ENCODE results near the gene NEUROG3.
"Not testable (repeated sequence)": the region's sequence is repeated elsewhere in the genome, so short reads cannot be mapped to it uniquely, and the experiment has no call there.

NEUROG3 gene

GRCh38 chr10:69553328-69553727 lies 19.9 kb downstream of the NEUROG3 start:
- H3K27ac ChIP-seq: no peak overlapping the region
- TF ChIP-seq, protein P1, sequence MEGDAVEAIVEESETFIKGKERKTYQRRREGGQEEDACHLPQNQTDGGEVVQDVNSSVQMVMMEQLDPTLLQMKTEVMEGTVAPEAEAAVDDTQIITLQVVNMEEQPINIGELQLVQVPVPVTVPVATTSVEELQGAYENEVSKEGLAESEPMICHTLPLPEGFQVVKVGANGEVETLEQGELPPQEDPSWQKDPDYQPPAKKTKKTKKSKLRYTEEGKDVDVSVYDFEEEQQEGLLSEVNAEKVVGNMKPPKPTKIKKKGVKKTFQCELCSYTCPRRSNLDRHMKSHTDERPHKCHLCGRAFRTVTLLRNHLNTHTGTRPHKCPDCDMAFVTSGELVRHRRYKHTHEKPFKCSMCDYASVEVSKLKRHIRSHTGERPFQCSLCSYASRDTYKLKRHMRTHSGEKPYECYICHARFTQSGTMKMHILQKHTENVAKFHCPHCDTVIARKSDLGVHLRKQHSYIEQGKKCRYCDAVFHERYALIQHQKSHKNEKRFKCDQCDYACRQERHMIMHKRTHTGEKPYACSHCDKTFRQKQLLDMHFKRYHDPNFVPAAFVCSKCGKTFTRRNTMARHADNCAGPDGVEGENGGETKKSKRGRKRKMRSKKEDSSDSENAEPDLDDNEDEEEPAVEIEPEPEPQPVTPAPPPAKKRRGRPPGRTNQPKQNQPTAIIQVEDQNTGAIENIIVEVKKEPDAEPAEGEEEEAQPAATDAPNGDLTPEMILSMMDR (conservative IDR thresholded peaks at IDR 0.05; ENCODE audit: low read depth): no peak
- no peak for DNase-seq (ENCODE audit: low spot score)
- CTCF ChIA-PET: no interaction called here
- POLR2A ChIA-PET (ENCODE audit: low non-redundant PET): no interaction called here

- H3K27ac ChIP-seq: no peak overlapping the region
- TF ChIP-seq, protein P1 (conservative IDR thresholded peaks at IDR 0.05; ENCODE audit: low read depth): no peak
- CTCF ChIA-PET: interaction anchor here (0.5 to 1.0 kb wide), 3 partner anchors 19 to 219 kb away, joined by 3 to 4 read pairs (median 3); no protein-coding TSS in a partner anchor
- DNase-seq (ENCODE audit: low spot score): no peak
- POLR2A ChIA-PET (ENCODE audit: low non-redundant PET): no interaction called here
These were observed 21.0 kb downstream of the NEUROG3 start for GRCh38 chr10:69552268-69552667.

GRCh38 chr10:69549959-69550358 lies 23.3 kb downstream of the NEUROG3 start:
- ChIA-PET CTCF (interaction anchor here (0.6 kb wide), 1 partner anchor 12 kb away, joined by 4 read pairs; no protein-coding TSS in a partner anchor), POLR2A (ENCODE audit: low non-redundant PET) (no interaction called here)
- H3K27ac ChIP-seq: no peak overlapping the region
- no peak for DNase-seq (ENCODE audit: low spot score)
- TF ChIP-seq, protein P1 (conservative IDR thresholded peaks at IDR 0.05; ENCODE audit: low read depth): no peak

DNA sequence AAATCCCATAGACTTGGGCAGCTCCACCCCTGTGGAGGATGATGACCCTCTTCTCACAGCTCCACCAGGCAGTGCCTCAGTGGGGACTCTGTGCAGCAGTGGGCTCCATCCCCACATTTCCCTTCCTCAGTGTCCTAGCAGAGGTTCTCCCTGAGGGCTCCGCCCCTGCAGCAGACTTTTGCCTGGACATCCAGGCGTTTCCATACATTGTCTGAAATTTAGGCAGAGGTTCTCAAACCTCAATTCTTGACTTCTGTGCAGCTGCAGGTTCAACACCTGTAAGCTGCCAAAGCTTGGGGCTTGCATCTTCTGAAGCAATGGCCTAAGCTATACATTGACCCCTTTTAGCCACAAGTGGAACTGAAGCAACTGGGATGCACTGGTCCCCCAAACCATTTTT lies 31.8 kb downstream of the NEUROG3 start:
- POLR2A ChIA-PET (ENCODE audit: low non-redundant PET): no interaction called here
- CTCF ChIA-PET: no interaction called here
- no peak overlapping the region for H3K27ac ChIP-seq
- TF ChIP-seq, protein P1 (conservative IDR thresholded peaks at IDR 0.05; ENCODE audit: low read depth): no peak
- no peak for DNase-seq (ENCODE audit: low spot score)

- no peak for DNase-seq (ENCODE audit: low spot score)
- ChIA-PET CTCF (interaction anchor here (0.6 kb wide), 1 partner anchor 91 kb away, joined by 3 read pairs; no protein-coding TSS in a partner anchor), POLR2A (ENCODE audit: low non-redundant PET) (no interaction called here)
- TF ChIP-seq, protein P1 (conservative IDR thresholded peaks at IDR 0.05; ENCODE audit: low read depth): no peak
- H3K27ac ChIP-seq: no peak overlapping the region
These were observed 34.8 kb downstream of the NEUROG3 start for GRCh38 chr10:69538461-69538860.

GRCh38 chr10:69537449-69537848 lies 35.8 kb downstream of the NEUROG3 start:
- no peak overlapping the region for H3K27ac ChIP-seq

DNA sequence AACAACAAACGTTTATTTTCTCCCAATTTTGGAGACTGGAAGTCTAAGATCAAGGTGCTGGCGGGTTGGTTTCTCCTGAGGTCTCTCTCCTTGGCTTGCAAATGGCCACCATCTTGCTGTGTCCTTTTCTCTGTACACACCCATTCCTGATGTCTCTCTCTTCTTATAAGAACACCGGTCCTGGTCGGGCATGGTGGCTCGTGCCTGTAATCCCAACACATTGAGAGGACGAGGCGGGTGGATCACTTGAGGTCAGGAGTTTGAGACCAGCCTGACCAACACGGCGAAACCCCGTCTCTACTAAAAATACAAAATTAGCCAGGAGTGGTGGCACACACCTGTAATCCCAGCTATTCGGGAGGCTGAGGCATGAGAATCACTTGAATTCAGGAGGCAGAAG lies 36.7 kb downstream of the NEUROG3 start:
- H3K27ac ChIP-seq; CTCF ChIA-PET; DNase-seq (ENCODE audit: low spot score); POLR2A ChIA-PET (ENCODE audit: low non-redundant PET): not testable (repeated sequence)

More at GRCh38 chr10:69537449-69537848, 35.8 kb downstream of the NEUROG3 start:
- DNase-seq (ENCODE audit: low spot score): no peak
- ChIA-PET POLR2A (ENCODE audit: low non-redundant PET) (no interaction called here), CTCF (no interaction called here)
- TF ChIP-seq, protein P1 (conservative IDR thresholded peaks at IDR 0.05; ENCODE audit: low read depth): no peak
